ENCODE results near the gene DUSP23. TPM values are rescaled to one million over a fixed set of nuclear protein-coding genes. Genes with fewer than 3 reads are reported as not detected.

DUSP23 gene
- total and polyA plus RNA-seq, 10 of the 15 experiments (the other 5 are each of a cell fraction or from before 2014, with no cell fraction given), result 1.1 to 6.9 (median 4.1) TPM; not detected in 1

DNA sequence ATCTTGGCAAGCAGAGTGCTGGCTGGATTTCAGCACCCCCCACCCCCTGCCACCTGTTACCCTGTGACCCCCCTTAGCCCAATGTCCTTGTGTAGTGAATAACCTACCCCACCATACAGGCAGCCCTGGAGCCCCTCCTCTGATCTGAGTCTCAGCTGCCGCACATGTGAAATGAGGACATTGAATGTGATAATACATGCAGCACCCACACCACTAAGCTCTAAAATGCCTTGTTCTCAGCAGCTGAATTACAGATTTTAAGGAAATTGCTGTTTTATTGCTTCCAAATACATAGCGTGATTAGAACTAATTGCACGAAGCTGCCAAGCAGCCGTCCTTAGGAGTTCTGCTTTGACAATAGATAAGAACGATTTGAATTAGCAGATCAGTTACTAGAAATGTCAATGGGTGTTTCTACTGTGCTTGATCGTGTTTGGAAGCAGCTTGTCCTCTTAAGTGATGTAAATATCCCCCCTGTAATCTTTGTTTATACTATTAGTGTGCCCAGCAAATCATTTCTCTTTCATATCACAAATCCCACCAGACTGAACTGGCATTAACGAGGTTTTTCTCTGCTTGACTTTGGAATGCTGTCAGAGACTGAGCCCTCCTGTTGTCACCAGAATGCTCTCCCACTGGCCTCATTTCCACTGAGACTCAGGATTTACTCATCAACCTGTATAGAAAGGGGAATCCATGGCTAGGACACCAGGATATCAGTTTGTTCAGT lies 50.8 kb downstream of the DUSP23 start (continued):
- TF ChIP-seq, protein P1, sequence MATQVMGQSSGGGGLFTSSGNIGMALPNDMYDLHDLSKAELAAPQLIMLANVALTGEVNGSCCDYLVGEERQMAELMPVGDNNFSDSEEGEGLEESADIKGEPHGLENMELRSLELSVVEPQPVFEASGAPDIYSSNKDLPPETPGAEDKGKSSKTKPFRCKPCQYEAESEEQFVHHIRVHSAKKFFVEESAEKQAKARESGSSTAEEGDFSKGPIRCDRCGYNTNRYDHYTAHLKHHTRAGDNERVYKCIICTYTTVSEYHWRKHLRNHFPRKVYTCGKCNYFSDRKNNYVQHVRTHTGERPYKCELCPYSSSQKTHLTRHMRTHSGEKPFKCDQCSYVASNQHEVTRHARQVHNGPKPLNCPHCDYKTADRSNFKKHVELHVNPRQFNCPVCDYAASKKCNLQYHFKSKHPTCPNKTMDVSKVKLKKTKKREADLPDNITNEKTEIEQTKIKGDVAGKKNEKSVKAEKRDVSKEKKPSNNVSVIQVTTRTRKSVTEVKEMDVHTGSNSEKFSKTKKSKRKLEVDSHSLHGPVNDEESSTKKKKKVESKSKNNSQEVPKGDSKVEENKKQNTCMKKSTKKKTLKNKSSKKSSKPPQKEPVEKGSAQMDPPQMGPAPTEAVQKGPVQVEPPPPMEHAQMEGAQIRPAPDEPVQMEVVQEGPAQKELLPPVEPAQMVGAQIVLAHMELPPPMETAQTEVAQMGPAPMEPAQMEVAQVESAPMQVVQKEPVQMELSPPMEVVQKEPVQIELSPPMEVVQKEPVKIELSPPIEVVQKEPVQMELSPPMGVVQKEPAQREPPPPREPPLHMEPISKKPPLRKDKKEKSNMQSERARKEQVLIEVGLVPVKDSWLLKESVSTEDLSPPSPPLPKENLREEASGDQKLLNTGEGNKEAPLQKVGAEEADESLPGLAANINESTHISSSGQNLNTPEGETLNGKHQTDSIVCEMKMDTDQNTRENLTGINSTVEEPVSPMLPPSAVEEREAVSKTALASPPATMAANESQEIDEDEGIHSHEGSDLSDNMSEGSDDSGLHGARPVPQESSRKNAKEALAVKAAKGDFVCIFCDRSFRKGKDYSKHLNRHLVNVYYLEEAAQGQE (IDR thresholded peaks at IDR 0.05; ENCODE audit: low read depth, low read length), result no peak
- TF ChIP-seq RCOR1 (conservative IDR thresholded peaks at IDR 0.05; ENCODE audit: low read depth, low read length) (no peak), NFXL1 (IDR thresholded peaks at IDR 0.05; ENCODE audit: borderline replicate concordance) (no peak), IRF4 (IDR thresholded peaks at IDR 0.05; ENCODE audit: low read depth, low read length) (no peak), LARP7 (IDR thresholded peaks at IDR 0.05) (no peak), TARDBP (IDR thresholded peaks at IDR 0.05; ENCODE audit: borderline replicate concordance) (no peak), SMAD1 (IDR thresholded peaks at IDR 0.05; ENCODE audit: low read depth, partially characterized antibody) (no peak), NFYB (IDR thresholded peaks at IDR 0.05; ENCODE audit: insufficient read depth, low read depth, low read length) (no peak), RBBP5 (conservative IDR thresholded peaks at IDR 0.05) (no peak), STAT1 (conservative IDR thresholded peaks at IDR 0.05) (no peak), MYC (IDR thresholded peaks at IDR 0.05; ENCODE audit: insufficient read depth, insufficient read length, insufficient replicate concordance, low read length, severe bottlenecking) (no peak), SIN3A (IDR thresholded peaks at IDR 0.05; ENCODE audit: low read depth, low read length) (no peak)
- TF ChIP-seq, protein P2, sequence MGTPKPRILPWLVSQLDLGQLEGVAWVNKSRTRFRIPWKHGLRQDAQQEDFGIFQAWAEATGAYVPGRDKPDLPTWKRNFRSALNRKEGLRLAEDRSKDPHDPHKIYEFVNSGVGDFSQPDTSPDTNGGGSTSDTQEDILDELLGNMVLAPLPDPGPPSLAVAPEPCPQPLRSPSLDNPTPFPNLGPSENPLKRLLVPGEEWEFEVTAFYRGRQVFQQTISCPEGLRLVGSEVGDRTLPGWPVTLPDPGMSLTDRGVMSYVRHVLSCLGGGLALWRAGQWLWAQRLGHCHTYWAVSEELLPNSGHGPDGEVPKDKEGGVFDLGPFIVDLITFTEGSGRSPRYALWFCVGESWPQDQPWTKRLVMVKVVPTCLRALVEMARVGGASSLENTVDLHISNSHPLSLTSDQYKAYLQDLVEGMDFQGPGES (IDR thresholded peaks at IDR 0.05), result no peak
- TF ChIP-seq, protein P3, sequence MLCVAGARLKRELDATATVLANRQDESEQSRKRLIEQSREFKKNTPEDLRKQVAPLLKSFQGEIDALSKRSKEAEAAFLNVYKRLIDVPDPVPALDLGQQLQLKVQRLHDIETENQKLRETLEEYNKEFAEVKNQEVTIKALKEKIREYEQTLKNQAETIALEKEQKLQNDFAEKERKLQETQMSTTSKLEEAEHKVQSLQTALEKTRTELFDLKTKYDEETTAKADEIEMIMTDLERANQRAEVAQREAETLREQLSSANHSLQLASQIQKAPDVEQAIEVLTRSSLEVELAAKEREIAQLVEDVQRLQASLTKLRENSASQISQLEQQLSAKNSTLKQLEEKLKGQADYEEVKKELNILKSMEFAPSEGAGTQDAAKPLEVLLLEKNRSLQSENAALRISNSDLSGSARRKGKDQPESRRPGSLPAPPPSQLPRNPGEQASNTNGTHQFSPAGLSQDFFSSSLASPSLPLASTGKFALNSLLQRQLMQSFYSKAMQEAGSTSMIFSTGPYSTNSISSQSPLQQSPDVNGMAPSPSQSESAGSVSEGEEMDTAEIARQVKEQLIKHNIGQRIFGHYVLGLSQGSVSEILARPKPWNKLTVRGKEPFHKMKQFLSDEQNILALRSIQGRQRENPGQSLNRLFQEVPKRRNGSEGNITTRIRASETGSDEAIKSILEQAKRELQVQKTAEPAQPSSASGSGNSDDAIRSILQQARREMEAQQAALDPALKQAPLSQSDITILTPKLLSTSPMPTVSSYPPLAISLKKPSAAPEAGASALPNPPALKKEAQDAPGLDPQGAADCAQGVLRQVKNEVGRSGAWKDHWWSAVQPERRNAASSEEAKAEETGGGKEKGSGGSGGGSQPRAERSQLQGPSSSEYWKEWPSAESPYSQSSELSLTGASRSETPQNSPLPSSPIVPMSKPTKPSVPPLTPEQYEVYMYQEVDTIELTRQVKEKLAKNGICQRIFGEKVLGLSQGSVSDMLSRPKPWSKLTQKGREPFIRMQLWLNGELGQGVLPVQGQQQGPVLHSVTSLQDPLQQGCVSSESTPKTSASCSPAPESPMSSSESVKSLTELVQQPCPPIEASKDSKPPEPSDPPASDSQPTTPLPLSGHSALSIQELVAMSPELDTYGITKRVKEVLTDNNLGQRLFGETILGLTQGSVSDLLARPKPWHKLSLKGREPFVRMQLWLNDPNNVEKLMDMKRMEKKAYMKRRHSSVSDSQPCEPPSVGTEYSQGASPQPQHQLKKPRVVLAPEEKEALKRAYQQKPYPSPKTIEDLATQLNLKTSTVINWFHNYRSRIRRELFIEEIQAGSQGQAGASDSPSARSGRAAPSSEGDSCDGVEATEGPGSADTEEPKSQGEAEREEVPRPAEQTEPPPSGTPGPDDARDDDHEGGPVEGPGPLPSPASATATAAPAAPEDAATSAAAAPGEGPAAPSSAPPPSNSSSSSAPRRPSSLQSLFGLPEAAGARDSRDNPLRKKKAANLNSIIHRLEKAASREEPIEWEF (IDR thresholded peaks at IDR 0.05; ENCODE audit: insufficient replicate concordance, low read depth, low read length), result no peak
- TF ChIP-seq, protein P4, sequence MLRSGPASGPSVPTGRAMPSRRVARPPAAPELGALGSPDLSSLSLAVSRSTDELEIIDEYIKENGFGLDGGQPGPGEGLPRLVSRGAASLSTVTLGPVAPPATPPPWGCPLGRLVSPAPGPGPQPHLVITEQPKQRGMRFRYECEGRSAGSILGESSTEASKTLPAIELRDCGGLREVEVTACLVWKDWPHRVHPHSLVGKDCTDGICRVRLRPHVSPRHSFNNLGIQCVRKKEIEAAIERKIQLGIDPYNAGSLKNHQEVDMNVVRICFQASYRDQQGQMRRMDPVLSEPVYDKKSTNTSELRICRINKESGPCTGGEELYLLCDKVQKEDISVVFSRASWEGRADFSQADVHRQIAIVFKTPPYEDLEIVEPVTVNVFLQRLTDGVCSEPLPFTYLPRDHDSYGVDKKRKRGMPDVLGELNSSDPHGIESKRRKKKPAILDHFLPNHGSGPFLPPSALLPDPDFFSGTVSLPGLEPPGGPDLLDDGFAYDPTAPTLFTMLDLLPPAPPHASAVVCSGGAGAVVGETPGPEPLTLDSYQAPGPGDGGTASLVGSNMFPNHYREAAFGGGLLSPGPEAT (IDR thresholded peaks at IDR 0.05; ENCODE audit: low read depth), result no peak

Measured in GM12878 (cell line).